Activated naive CD4-positive, alpha-beta T cell treated with anti-CD3 and anti-CD28 coated beads for 36 hours (primary cell): ENCODE measurements around the gene ELAC2. TPM values are rescaled to one million over a fixed set of nuclear protein-coding genes. Genes with fewer than 3 reads are reported as not detected.

Experiments
- CTCF ChIA-PET: fragments of 350-600 bp; sonication (Branson Sonifier 250); formaldehyde crosslinking; loops from one replicate; lab custom pipeline; 2021; ENCODE audit warnings: antibody characterized with exemption; lab: Charles Lee
- DNase-seq: peaks from one replicate; pipeline ENCODE4 v3.0.0-alpha.2; 2020
- H3K27ac Mint-ChIP-seq: one replicate; pipeline ENCODE4 v1.8.0; 2021; ENCODE audit warnings: mild to moderate bottlenecking, mixed read lengths
- H3K27me3 Mint-ChIP-seq: one replicate; pipeline ENCODE4 v1.8.0; 2021; ENCODE audit warnings: low read depth, mixed read lengths
- H3K36me3 Mint-ChIP-seq: one replicate; pipeline ENCODE4 v1.8.0; 2021; ENCODE audit warnings: low read depth, mixed read lengths
- H3K4me1 Mint-ChIP-seq: one replicate; pipeline ENCODE4 v1.8.0; 2021; ENCODE audit warnings: low read depth, mixed read lengths
- H3K4me3 Mint-ChIP-seq: one replicate; pipeline ENCODE4 v1.8.0; 2021; ENCODE audit warnings: mild to moderate bottlenecking, moderate library complexity, mixed read lengths
- H3K9me3 Mint-ChIP-seq: one replicate; pipeline ENCODE4 v1.8.0; 2021; ENCODE audit warnings: mixed read lengths
- intact Hi-C: fragments of 100-400 bp; cut with micrococcal nuclease; formaldehyde crosslinking; loops from one replicate; pipeline ENCODE4 v1.15.1; 2023
- total RNA-seq, 2 experiments: library from RNA; stranded (reverse); gene quantifications; one replicate each; pipeline ENCODE4 v1.2.3, GENCODE V29; 2021

ELAC2 gene
- total RNA-seq, 2 experiments from 2014 or later: 74.1 to 75.9 TPM

DNA sequence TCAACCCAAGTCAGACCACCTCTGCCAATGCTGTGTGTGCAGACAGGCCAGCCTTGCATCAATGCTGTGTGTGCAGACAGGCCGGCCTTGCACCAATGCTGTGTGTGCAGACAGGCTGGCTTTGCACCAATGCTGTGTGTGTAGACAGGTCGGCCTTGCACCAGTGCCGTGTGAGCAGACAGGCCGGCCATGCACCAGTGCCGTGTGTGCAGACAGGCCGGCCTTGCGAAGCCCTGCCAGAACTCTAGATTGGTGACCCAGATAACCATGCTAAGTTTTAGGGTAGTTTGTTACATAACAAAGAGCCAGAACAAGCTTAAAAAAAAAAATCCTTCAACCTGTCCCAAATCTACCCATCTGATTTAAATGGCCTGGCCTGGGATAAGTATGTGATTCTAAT is 54.3 kb downstream of the ELAC2 start:
- no peak overlapping the region for H3K27ac Mint-ChIP-seq
- peaks cover 4% of the 10 kb centered on the region for H3K9me3 Mint-ChIP-seq
- no peaks in the 10 kb centered on the region for H3K27me3 Mint-ChIP-seq
- H3K36me3 Mint-ChIP-seq: no peaks in the 10 kb centered on the region
- DNase-seq: no peak
- CTCF ChIA-PET: no interaction called here
- H3K4me3 Mint-ChIP-seq: no peak overlapping the region
- intact Hi-C loops: no loop called here
- no peaks in the 10 kb centered on the region for H3K4me1 Mint-ChIP-seq

DNA sequence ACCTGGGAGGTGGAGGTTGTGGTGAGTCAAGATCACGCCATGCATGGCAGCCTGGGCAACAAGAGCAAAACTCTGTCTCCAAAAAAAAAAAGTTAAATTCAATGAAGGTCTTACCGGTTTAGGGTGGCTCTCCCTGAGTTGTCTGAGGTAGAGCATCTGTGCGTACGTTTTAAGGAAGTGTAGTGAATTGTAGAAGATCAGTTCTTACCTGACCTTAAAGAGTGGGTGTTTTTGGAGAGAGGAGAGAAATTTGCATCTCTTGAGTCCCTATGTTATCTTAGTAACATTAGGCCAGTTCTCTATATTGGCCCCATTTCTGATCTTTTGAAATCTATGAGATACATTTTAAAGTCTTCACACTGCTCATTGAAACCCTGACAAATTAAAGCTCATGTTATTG is 56.2 kb downstream of the ELAC2 start:
- Mint-ChIP-seq H3K4me3 (no peak overlapping the region), H3K27ac (no peak overlapping the region), H3K9me3 (peaks cover 10% of the 10 kb centered on the region), H3K36me3 (no peaks in the 10 kb centered on the region), H3K27me3 (no peaks in the 10 kb centered on the region), H3K4me1 (no peaks in the 10 kb centered on the region)
- no peak for DNase-seq
- intact Hi-C loops: no loop called here
- CTCF ChIA-PET: interaction anchor here (0.7 kb wide), 1 partner anchor 8 kb away, joined by 3 read pairs; no protein-coding TSS in a partner anchor

DNA sequence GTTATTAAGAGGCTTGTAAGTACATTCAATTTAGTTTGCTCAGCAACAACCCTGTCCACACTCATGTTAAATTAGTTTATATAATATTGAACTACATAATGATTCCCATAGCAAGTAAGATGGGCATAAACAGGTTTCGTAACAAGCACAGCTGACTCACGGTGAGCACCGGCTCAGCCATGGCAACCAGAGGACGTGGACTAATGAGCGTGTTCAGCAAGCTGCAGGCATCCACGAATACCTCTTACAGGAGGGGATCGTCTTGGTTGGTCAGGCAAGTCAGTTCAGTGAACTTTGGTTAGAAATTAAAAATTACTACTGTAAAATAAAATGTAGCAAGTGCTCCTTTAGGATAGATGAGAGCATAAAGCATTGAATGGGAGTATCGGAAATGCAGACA is 58.4 kb downstream of the ELAC2 start:
- Mint-ChIP-seq H3K36me3 (no peaks in the 10 kb centered on the region), H3K4me3 (no peak overlapping the region), H3K27ac (no peak overlapping the region), H3K27me3 (no peaks in the 10 kb centered on the region), H3K4me1 (no peaks in the 10 kb centered on the region), H3K9me3 (peaks cover 12% of the 10 kb centered on the region)
- CTCF ChIA-PET: no interaction called here
- DNase-seq: no peak
- intact Hi-C loops: no loop called here

DNA sequence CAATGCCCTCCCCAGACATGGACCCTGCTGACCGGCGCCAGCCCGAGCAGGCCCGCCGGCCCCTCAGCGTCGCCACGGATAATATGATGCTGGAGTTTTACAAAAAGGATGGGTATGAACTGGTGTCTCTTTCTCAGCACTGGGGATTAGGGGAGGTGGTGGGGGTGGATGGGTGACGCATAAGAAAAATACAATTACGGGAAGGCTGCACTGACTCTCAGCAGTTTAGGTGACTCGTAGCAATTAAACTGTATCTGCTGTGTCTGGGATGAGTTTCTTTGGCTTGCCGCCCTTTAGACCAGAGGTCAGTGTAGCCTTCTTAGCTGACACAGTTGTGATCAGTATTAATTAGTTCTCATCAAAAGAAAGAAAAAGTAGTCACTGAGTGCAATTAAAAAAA is 59.0 kb downstream of the ELAC2 start:
- Mint-ChIP-seq H3K27me3 (no peaks in the 10 kb centered on the region), H3K4me1 (no peaks in the 10 kb centered on the region), H3K36me3 (no peaks in the 10 kb centered on the region), H3K27ac (no peak overlapping the region), H3K4me3 (no peak overlapping the region), H3K9me3 (peaks cover 12% of the 10 kb centered on the region)
- intact Hi-C loops: no loop called here
- CTCF ChIA-PET: no interaction called here
- no peak for DNase-seq

- Mint-ChIP-seq H3K4me1 (no peaks in the 10 kb centered on the region), H3K36me3 (no peaks in the 10 kb centered on the region), H3K9me3 (peaks cover 12% of the 10 kb centered on the region), H3K4me3 (no peak overlapping the region), H3K27ac (no peak overlapping the region), H3K27me3 (no peaks in the 10 kb centered on the region)
- DNase-seq: no peak
- intact Hi-C loops: no loop called here
- CTCF ChIA-PET: no interaction called here
These were observed 62.3 kb downstream of the ELAC2 start for GRCh38 chr17:12955521-12955920.

- no peaks in the 10 kb centered on the region for H3K36me3 Mint-ChIP-seq
- no peak overlapping the region for H3K27ac Mint-ChIP-seq
- intact Hi-C loops: no loop called here
- no peaks in the 10 kb centered on the region for H3K4me1 Mint-ChIP-seq
- no peak for DNase-seq
- H3K27me3 Mint-ChIP-seq: no peaks in the 10 kb centered on the region
- CTCF ChIA-PET: no interaction called here
- peaks cover 5% of the 10 kb centered on the region for H3K9me3 Mint-ChIP-seq
- H3K4me3 Mint-ChIP-seq: no peak overlapping the region
These were observed 64.7 kb downstream of the ELAC2 start for GRCh38 chr17:12953156-12953555.

DNA sequence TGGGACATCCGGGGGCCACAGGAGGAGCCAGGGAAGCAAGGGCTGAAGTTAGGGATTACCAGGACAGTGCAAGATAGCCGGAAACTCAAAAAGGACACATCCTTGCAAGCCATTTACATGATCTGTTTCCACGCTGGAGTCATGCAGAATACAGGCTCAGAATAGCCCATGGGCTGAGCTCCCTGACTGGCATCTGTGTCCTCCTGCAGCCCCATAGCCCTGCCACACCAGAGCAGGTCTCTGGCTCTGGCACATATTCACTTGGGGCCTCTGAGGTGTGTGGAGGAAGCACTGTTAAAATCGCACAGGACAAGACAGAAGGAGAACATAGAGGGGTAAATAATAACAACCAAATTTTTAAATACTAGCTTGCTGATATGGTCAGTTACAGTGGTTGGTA is 65.8 kb downstream of the ELAC2 start:
- Mint-ChIP-seq H3K4me1 (no peaks in the 10 kb centered on the region), H3K4me3 (no peak overlapping the region), H3K36me3 (no peaks in the 10 kb centered on the region), H3K9me3 (peaks cover 2% of the 10 kb centered on the region), H3K27me3 (peaks cover 2% of the 10 kb centered on the region), H3K27ac (no peak overlapping the region)
- intact Hi-C loops: no loop called here
- DNase-seq: no peak
- CTCF ChIA-PET: no interaction called here

GRCh38 chr17:12947047-12947446 is 70.8 kb downstream of the ELAC2 start:
- Mint-ChIP-seq H3K27ac (no peak overlapping the region), H3K9me3 (no peaks in the 10 kb centered on the region), H3K27me3 (peaks cover 4% of the 10 kb centered on the region), H3K4me1 (no peaks in the 10 kb centered on the region), H3K36me3 (no peaks in the 10 kb centered on the region), H3K4me3 (no peak overlapping the region)
- intact Hi-C loops: no loop called here
- no peak for DNase-seq
- CTCF ChIA-PET: no interaction called here

Other genes with a start within 250 kb of the ELAC2 start
- gene ARHGAP44, start 228.5 kb downstream of the ELAC2 start, total RNA-seq: under 1 TPM in 1 of 2 experiments, not detected in 1; 0.12 TPM